MCF 10A (cell line): ENCODE measurements around the gene SLAMF1. TPM values are rescaled to one million over a fixed set of nuclear protein-coding genes. Genes with fewer than 3 reads are reported as not detected.

Experiments
- BruUV-seq: library from RNA; stranded (reverse); fragments of 400-500 nt; replicated peaks from 2 replicates; lab custom pipeline; 2021; lab: Mats Ljungman, UMichigan
- CTCF ChIA-PET: fragments of 300-600 bp; sonication (Branson Sonifier 250); formaldehyde crosslinking; extraction: SDS; loops from one replicate; lab custom pipeline; 2021; ENCODE audit warnings: antibody characterized with exemption, inconsistent platforms; lab: Yijun Ruan, JAX
- POLR2A ChIA-PET: fragments of 300-600, 350-650 bp; sonication (Branson Sonifier 250); formaldehyde crosslinking; extraction: SDS; loops from one replicate; lab custom pipeline; 2020; ENCODE audit warnings: antibody characterized with exemption, inconsistent platforms; lab: Yijun Ruan, JAX
- DNase-seq: peaks from one replicate; pipeline ENCODE4 v3.0.0-alpha.2; 2018; ENCODE audit not compliant: unreplicated experiment
- H3K27ac Mint-ChIP-seq: one replicate; pipeline ENCODE4 v1.8.0; 2022; ENCODE audit warnings: mild to moderate bottlenecking, low read depth, mixed read lengths; ENCODE audit not compliant: unreplicated experiment
- H3K27me3 Mint-ChIP-seq: one replicate; pipeline ENCODE4 v1.8.0; 2022; ENCODE audit warnings: mixed read lengths; ENCODE audit not compliant: insufficient read depth, unreplicated experiment
- H3K36me3 Mint-ChIP-seq: one replicate; pipeline ENCODE4 v1.8.0; 2022; ENCODE audit warnings: mild to moderate bottlenecking, moderate library complexity, mixed read lengths; ENCODE audit not compliant: insufficient read depth, unreplicated experiment
- H3K4me1 Mint-ChIP-seq: one replicate; pipeline ENCODE4 v1.8.0; 2022; ENCODE audit warnings: mixed read lengths; ENCODE audit not compliant: insufficient read depth, unreplicated experiment
- H3K4me3 Mint-ChIP-seq: one replicate; pipeline ENCODE4 v1.8.0; 2022; ENCODE audit warnings: mild to moderate bottlenecking, moderate library complexity, mixed read lengths; ENCODE audit not compliant: unreplicated experiment
- H3K9me3 Mint-ChIP-seq: one replicate; pipeline ENCODE4 v1.8.0; 2022; ENCODE audit warnings: mixed read lengths; ENCODE audit not compliant: unreplicated experiment
- intact Hi-C: fragments of 100-400 bp; cut with micrococcal nuclease; formaldehyde crosslinking; loops from 2 replicates; pipeline ENCODE4 v1.14.1; 2022
- total RNA-seq: library from RNA; stranded (reverse); gene quantifications from 2 replicates; pipeline ENCODE4 v1.2.3, GENCODE V29; 2022
- TF ChIP-seq, protein P1 (sequence below): fragments of 200-600 bp; IDR thresholded peaks from one replicate; pipeline ENCODE4 v1.8.0; 2022; ENCODE audit warnings: antibody characterized with exemption, mild to moderate bottlenecking; ENCODE audit not compliant: unreplicated experiment

SLAMF1 gene
- total RNA-seq, 1 experiment from 2014 or later, result not detected

DNA sequence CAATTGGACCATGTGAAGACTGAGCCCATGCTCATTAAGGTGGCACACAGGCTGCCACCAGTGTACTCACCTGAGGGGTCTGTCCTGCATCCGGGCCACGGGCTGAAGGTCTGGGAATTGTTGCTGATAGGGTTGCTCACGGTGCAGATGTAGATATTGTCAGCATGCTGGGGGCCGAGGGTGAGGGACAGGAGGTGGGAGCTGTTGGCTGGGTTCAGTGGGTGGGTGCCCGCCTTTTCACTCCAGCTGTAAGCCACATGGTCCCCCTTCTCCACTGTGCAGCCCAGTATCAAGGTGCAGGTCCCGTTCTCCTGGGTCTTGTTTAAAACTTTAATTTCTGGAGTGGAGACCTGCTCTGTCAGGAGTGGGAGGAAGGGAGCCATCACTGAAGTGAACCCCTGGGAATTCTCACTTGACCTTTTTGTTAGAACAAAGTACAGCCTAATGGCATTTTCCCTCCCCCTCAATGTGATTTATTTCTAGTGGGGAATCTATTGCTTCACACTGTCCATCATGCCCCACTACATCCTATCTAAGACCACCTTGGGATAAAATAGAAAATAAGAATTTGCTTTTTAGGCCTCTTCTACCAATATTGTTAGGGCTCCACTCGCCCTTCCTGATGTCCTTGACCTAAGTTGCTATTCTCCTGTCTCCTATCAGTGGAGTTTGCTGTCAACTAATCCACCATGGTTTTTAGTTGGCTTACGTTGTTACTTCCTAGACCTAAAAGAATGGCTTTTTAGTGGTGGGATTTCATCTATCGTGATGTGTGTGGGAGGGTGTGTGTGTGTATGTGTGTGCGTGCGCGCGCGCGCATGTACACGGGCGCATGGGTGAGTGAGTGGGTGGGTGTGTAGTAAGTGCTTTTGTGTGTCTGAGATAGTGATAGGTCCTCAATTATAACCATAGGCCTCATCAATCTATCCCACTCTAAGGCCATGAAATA lies 12.0 kb downstream of the SLAMF1 start:
- CTCF ChIA-PET, result interaction anchor here (0.6 kb wide), 1 partner anchor 142 kb away, joined by 3 read pairs; no protein-coding TSS in a partner anchor
- Mint-ChIP-seq H3K4me1 (no peaks in the 10 kb centered on the region), H3K9me3 (no peaks in the 10 kb centered on the region), H3K27ac (no peak overlapping the region), H3K27me3 (no peaks in the 10 kb centered on the region), H3K4me3 (no peak overlapping the region), H3K36me3 (no peaks in the 10 kb centered on the region)
- POLR2A ChIA-PET, result no interaction called here
- no peak for DNase-seq
- BruUV-seq, result no TSS peak
- TF ChIP-seq, protein P1, sequence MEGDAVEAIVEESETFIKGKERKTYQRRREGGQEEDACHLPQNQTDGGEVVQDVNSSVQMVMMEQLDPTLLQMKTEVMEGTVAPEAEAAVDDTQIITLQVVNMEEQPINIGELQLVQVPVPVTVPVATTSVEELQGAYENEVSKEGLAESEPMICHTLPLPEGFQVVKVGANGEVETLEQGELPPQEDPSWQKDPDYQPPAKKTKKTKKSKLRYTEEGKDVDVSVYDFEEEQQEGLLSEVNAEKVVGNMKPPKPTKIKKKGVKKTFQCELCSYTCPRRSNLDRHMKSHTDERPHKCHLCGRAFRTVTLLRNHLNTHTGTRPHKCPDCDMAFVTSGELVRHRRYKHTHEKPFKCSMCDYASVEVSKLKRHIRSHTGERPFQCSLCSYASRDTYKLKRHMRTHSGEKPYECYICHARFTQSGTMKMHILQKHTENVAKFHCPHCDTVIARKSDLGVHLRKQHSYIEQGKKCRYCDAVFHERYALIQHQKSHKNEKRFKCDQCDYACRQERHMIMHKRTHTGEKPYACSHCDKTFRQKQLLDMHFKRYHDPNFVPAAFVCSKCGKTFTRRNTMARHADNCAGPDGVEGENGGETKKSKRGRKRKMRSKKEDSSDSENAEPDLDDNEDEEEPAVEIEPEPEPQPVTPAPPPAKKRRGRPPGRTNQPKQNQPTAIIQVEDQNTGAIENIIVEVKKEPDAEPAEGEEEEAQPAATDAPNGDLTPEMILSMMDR, result no peak
- intact Hi-C loops, result no loop called here

DNA sequence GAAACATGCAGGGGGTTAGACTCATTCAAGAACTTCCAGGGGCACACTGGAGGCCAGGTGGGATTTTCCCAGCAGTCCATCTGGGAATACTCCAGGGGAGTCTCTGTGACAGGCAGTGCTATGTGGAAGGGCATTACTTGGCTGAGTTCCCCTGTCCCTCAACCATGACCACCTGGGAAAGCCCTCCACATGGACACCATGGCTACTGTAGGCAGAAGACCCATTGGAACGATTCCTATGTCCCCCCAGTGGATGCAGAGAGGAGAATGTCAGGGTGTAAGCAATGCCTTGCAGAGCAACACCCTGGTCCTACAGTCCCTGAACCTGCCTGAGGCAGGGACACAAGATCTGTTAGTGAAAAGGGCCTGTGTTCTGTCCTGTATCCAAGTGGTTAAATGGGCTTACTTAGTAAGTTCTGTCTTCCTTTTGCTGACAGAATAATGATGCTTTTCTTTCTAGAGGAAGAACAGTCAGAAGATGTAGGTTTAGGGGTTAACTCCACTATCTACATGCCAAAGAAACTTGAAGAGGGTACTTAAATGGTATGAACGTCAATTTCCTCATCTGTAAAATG lies 13.4 kb downstream of the SLAMF1 start:
- H3K9me3 Mint-ChIP-seq, result no peaks in the 10 kb centered on the region
- no peak overlapping the region for H3K27ac Mint-ChIP-seq
- H3K36me3 Mint-ChIP-seq, result no peaks in the 10 kb centered on the region
- TF ChIP-seq, protein P1, result no peak
- ChIA-PET POLR2A (interaction anchor here (1.0 kb wide), 1 partner anchor 24 kb away, joined by 3 read pairs; no protein-coding TSS in a partner anchor), CTCF (no interaction called here)
- no peaks in the 10 kb centered on the region for H3K4me1 Mint-ChIP-seq
- H3K4me3 Mint-ChIP-seq, result no peak overlapping the region
- DNase-seq, result no peak
- H3K27me3 Mint-ChIP-seq, result no peaks in the 10 kb centered on the region
- intact Hi-C loops, result no loop called here
- no TSS peak for BruUV-seq

DNA sequence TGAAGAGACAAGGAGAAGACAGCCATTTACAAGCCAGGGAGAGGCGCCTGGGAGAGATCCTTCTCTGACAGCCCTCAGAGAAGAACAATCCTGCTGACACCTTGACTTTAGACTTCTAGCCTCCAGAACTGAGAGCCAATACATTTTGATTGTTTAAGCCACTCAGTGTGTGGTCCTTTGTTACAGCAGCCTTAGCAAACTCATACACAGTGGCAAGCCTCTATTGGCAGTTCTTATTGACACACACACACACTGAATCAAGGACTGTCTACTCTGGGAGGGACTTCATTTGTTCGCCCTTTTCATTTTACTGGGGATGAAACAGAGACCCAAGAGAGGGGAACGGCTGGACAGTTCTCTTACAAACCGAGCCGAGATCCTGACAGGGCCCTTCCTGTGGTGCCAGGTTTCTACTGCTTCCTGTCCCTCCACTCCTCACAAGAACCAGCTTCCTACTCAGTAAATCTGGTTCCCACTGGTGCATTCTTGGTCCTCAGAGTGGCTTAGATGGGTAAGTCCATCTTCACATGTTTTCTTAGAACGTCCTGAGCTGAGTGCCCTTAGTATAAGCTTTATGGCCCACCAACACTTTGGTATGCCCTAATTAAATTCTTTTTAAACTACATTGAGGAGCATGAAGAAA lies 14.7 kb downstream of the SLAMF1 start:
- BruUV-seq, result no TSS peak
- TF ChIP-seq, protein P1, result no peak
- H3K9me3 Mint-ChIP-seq, result no peaks in the 10 kb centered on the region
- H3K27ac Mint-ChIP-seq, result no peak overlapping the region
- H3K4me3 Mint-ChIP-seq, result no peak overlapping the region
- no peaks in the 10 kb centered on the region for H3K4me1 Mint-ChIP-seq
- ChIA-PET CTCF (interaction anchor here (0.6 to 1.0 kb wide), 4 partner anchors 43 to 659 kb away, joined by 3 to 4 read pairs (median 3); no protein-coding TSS in a partner anchor), POLR2A (interaction anchor here (1.0 kb wide), 1 partner anchor 26 kb away, joined by 3 read pairs; no protein-coding TSS in a partner anchor)
- no peak for DNase-seq
- intact Hi-C loops, result no loop called here
- H3K27me3 Mint-ChIP-seq, result peaks cover 2% of the 10 kb centered on the region
- no peaks in the 10 kb centered on the region for H3K36me3 Mint-ChIP-seq
